Memory B cell (primary cell): ENCODE measurements around the gene MPZL2.
"Not testable (repeated sequence)": the region's sequence is repeated elsewhere in the genome, so short reads cannot be mapped to it uniquely, and the experiment has no call there.

Experiments
- ATAC-seq: fragments of 150-1000 bp; cut with Tn5 transposase; 2 replicates; pipeline ENCODE4 v1.10.0; 2021; ENCODE audit warnings: low read depth, mild to moderate bottlenecking, moderate library complexity
- DNase-seq, 2 donors: peaks; one replicate each; pipeline ENCODE4 v3.0.0; 2022; ENCODE audit warnings: low spot score in 2 of 2
- H3K27ac Mint-ChIP-seq: one replicate; pipeline ENCODE4 v1.8.0; 2022; ENCODE audit warnings: mild to moderate bottlenecking, moderate library complexity, mixed read lengths
- H3K27me3 Mint-ChIP-seq: one replicate; pipeline ENCODE4 v1.8.0; 2022; ENCODE audit warnings: mixed read lengths
- H3K36me3 Mint-ChIP-seq: one replicate; pipeline ENCODE4 v1.8.0; 2022; ENCODE audit warnings: mild to moderate bottlenecking, mixed read lengths
- H3K4me1 Mint-ChIP-seq: one replicate; pipeline ENCODE4 v1.8.0; 2022; ENCODE audit warnings: mixed read lengths
- H3K4me3 Mint-ChIP-seq: one replicate; pipeline ENCODE4 v1.8.0; 2022; ENCODE audit warnings: mild to moderate bottlenecking, moderate library complexity, mixed read lengths
- H3K9me3 Mint-ChIP-seq: one replicate; pipeline ENCODE4 v1.8.0; 2022; ENCODE audit warnings: mixed read lengths

Gene MPZL2

DNA sequence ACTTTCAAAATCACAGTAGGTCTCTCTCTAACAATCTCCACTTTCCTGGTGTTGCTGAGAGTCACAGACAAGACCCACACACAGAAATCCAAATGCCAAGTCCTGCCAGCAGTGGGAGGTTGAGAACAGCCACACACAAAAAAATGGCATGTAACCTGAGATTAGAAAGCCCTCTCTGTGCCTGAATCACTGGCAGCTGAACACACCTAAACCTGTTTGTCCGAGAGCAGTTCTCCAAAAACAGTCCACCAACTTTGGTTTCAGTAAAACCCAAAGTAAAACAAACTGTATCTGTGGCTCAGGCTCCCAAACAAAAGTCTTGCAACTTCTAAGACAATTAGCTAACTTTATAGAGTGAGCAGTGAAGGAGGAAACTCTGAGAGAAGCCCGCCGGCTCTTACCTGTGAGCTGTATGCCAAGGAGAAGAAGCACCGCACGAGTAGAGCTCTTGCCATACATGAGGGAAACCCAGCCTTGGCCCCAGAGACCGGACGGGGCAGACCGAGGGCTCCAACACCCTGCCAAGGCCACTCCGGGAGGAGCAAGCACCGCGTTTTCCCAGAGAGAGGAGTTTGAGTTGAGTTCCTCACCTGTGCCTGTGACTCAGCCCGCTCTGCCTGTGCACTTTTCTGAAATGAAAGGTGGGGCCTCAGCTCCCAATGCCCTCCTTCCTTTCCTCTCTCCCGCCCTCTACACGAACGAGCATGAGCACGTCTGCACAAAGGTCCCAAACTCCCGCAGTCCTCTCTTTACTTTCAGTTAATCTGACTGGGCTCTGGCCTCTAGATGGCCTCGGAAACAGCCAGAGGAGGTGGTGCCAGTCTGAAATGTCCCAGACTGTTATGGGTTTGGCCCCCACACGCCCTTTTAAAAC lies at the start of gene MPZL2:
Gene MPZL2 (minus strand): TSS at position 603 of the 874 bp plus-strand sequence. CDS start 144 bp downstream, at position 459.
- ATAC-seq (peak; percentile 32), DNase-seq (no peak)
- Mint-ChIP-seq H3K4me3 (peak within 1 kb of the TSS; percentile 66), H3K36me3 (no peaks in the 10 kb centered on the region), H3K27me3 (peaks cover 18% of the 10 kb centered on the region), H3K4me1 (peaks cover 8% of the 10 kb centered on the region), H3K27ac (no peak within 1 kb of the TSS), H3K9me3 (no peaks in the 10 kb centered on the region)

DNA sequence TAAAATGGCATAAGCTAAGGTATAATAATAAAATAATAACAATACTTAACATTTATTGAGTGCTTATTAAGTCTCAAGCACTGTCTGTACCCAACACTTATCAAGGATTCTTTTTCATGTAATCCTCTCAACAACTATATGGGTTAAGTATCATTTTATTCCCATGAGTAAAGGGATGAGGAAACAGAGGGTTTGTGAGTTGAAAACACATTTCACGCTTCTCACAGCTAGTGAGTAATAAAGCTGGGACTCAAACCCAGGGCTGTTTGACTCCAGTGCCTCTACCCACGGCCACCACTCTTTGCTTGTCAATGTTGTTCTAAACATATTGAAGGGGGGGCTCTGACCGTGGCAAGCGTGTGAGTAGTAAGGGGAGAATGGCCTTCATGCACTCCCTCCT lies 49.1 kb upstream of the MPZL2 start:
- Mint-ChIP-seq H3K9me3 (no peaks in the 10 kb centered on the region), H3K4me1 (peaks cover 36% of the 10 kb centered on the region), H3K27me3 (no peaks in the 10 kb centered on the region), H3K4me3 (no peak overlapping the region), H3K27ac (no peak overlapping the region), H3K36me3 (no peaks in the 10 kb centered on the region)
- no peak for DNase-seq
- no peak for ATAC-seq

DNA sequence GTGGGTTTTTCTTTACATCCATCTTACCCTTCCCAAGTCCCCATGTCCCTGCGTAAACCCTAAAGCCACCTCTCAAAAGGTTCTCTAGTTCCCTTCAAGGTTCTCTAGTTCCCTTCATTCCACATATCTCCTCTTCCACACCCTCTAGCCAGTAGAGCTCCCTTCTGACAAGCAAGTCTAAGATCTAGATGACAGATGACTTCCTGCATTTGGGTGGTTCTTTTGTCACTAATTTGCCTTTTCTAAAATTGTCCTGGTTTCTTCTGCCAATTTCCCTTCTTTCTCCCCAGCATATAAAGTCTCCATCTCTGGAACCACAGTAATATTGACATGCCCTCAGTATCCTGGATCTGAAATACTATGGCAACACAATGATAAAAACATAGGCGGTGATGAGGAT lies 48.2 kb upstream of the MPZL2 start:
- Mint-ChIP-seq H3K9me3 (no peaks in the 10 kb centered on the region), H3K4me1 (peaks cover 32% of the 10 kb centered on the region), H3K27me3 (no peaks in the 10 kb centered on the region), H3K36me3 (no peaks in the 10 kb centered on the region), H3K4me3 (no peak overlapping the region), H3K27ac (peak overlapping the region; percentile 12)
- ATAC-seq: no peak
- no peak for DNase-seq

DNA sequence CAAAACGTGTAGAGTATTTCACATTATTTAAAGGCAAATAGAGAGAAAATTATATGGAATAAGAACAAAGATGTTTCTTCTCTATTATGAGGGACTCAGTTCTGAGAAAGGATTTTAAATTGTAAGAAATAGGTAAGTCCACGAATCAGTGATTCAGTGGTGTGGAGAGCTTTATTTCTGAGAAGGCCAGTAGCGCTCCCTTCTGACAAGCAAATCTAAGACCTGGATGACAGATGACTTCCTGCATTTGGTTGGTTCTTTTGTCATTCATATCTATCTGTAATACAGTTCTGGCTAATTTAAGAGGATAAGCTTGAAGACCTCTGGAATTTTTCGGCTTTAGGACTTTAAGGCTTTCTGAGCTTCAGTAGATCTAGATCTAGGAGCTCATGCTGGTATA lies 47.4 kb upstream of the MPZL2 start:
- H3K27me3 Mint-ChIP-seq: no peaks in the 10 kb centered on the region
- DNase-seq: no peak
- no peaks in the 10 kb centered on the region for H3K9me3 Mint-ChIP-seq
- no peak overlapping the region for H3K27ac Mint-ChIP-seq
- no peak for ATAC-seq
- peaks cover 25% of the 10 kb centered on the region for H3K4me1 Mint-ChIP-seq
- no peak overlapping the region for H3K4me3 Mint-ChIP-seq
- no peaks in the 10 kb centered on the region for H3K36me3 Mint-ChIP-seq

DNA sequence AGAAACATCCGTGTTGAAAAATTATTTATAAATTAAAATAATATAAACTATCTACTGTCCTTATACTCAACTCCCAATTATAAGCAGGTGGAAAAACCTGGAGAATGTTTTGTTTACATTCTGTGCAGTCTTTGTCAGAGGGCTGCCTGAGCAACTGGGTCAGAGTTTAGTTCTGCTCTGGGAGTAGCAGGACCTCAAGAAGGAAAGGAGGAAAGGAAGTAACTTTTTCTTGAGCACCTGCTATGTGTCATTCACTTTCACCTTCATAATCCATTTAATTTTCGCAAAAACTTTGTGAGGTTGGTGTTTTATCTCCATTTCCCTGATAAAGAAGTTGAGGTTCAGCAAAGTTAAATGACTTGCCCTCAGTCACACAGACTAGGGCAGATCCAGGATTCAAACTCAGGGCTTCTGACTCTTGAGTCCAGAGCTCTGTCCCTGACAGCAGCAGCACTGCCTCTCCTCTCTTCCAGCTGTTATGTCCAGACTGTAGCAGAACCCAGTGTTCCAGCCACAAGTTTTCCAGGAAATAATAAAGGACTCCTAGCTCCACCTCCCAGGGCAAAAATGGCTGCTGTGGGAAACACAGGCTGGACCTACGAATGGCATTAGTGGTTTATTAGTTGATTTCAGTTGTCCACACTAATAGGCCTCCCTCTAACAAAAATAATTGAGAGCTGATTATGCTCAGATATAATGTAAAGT lies 46.8 kb upstream of the MPZL2 start:
- ATAC-seq (no peak), DNase-seq (no peak)
- Mint-ChIP-seq H3K27ac (no peak overlapping the region), H3K9me3 (no peaks in the 10 kb centered on the region), H3K4me1 (peaks cover 20% of the 10 kb centered on the region), H3K27me3 (no peaks in the 10 kb centered on the region), H3K36me3 (no peaks in the 10 kb centered on the region), H3K4me3 (no peak overlapping the region)

DNA sequence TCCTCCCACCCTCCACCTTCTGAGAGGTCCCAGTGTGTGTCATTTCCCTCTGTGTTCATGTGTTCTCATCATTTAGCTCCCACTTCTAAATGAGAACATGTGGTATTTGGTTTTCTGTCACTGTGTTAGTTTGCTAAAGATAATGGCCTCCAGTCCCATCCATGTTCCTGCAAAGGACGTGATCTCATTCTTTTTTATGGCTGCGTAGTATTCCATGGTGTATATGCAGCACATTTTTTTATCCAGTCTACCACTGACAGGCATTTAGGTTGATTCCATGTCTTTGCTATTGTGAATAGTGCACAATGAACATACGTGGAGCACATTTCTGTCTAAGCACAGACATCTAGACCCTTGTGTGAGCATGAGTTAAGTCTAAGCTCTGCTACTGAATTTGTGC lies 46.2 kb upstream of the MPZL2 start:
- Mint-ChIP-seq H3K4me1 (peaks cover 14% of the 10 kb centered on the region), H3K36me3 (no peaks in the 10 kb centered on the region), H3K4me3 (no peak overlapping the region), H3K9me3 (no peaks in the 10 kb centered on the region), H3K27me3 (no peaks in the 10 kb centered on the region), H3K27ac (no peak overlapping the region)
- DNase-seq (no peak), ATAC-seq (no peak)

DNA sequence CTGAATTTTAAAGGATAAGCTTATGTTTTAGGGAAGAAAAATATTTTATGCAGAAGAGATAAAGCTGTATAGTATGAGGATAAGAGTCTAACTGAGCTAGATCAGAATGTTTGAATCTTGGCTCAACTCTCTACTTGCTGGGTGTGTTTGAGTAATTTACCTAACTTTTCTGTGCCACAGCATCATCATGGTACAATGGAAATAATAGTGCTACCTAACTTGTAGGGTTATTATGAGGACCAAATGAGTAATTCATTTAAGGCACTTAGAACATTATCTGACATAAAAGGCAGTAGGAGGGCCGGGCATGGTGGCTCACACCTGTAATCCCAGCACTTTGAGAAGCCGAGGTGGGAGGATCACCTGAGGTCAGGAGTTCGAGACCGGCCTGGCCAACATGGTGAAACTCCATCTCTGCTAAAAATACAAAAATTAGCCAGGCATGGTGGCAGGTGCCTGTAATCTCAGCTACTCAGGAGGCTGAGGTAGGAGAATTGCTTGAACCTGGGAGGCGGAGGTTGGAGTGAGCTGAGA lies 45.0 kb upstream of the MPZL2 start:
- not testable (repeated sequence) for H3K36me3 Mint-ChIP-seq, DNase-seq, H3K4me3 Mint-ChIP-seq, ATAC-seq, H3K9me3 Mint-ChIP-seq, H3K27me3 Mint-ChIP-seq, H3K27ac Mint-ChIP-seq
- H3K4me1 Mint-ChIP-seq: peaks cover 17% of the 10 kb centered on the region

DNA sequence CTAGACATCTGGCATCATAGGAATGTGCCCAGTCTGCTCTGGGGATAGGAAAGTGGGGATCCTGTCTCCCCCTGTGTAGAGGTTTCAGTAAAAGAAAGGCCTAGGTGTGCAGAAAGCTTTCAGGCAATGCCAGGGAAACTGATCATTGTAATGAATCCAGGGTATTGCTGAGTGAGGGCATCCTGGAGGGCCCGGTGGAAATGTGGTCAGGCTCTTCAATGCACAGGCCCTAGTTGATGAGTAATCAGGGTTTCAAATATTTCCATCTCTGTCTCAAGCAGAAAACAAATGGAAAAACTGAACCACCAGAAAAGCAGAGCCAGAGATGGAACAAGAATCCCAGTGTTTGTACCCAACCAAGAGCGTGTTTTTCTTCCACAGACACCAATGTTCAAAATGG lies 42.5 kb upstream of the MPZL2 start:
- Mint-ChIP-seq H3K9me3 (no peaks in the 10 kb centered on the region), H3K36me3 (no peaks in the 10 kb centered on the region), H3K4me1 (peaks cover 5% of the 10 kb centered on the region), H3K27me3 (peaks cover 5% of the 10 kb centered on the region), H3K4me3 (no peak overlapping the region), H3K27ac (no peak overlapping the region)
- ATAC-seq (no peak), DNase-seq (no peak)

DNA sequence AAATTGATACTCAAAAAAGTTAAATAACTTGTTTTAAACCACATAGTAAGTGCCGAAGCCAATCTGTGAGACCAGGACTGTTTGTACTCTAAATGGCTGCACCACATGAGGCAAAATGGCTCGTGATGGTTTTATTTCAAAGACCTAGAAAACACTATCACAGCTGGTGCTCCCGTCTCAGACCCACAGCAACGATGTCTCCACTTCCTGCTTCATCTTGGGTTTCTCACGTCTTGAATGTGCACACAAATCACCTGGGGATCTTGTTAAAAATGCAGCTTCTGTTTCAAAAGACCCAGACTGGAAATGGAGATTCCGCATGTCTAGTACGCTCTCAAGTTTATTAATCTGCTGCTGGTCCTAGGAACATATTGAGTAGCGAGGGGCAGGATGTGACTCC lies 41.6 kb upstream of the MPZL2 start:
- no peaks in the 10 kb centered on the region for H3K36me3 Mint-ChIP-seq
- no peak overlapping the region for H3K27ac Mint-ChIP-seq
- H3K4me1 Mint-ChIP-seq: peaks cover 5% of the 10 kb centered on the region
- H3K27me3 Mint-ChIP-seq: peaks cover 5% of the 10 kb centered on the region
- DNase-seq (no peak), ATAC-seq (no peak)
- no peak overlapping the region for H3K4me3 Mint-ChIP-seq
- no peaks in the 10 kb centered on the region for H3K9me3 Mint-ChIP-seq

DNA sequence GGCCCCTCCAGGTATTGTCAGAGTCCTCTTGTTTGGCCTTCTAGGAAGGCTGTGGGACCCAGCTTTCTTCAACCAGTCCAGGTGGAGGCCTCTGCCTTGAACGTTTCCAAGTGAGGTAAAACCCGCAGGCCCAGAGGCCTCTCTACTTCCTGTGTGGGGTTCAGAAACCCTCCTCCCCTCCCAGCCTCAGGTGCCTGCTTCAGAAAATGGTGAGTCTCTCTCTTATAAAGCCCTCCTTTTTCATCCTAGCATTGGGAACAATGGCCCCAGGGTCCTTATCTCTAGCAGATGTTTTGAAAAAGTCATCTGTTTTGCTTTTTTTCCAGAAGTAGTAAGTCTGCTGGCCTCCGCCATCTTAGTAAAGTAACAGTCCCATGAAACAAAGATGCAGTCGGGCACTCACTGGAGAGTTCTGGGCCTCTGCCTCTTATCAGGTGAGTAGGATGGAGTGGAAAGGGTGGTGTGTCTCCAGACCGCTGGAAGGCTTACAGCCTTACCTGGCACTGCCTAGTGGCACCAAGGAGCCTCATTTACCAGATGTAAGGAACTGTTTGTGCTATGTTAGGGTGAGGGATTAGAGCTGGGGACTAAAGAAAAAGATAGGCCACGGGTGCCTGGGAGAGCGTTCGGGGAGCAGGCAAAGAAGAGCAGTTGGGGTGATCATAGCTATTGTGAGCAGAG lies 40.6 kb upstream of the MPZL2 start, which contains the start of gene CD3E:
Gene CD3E (plus strand): TSS at position 163 of the 681 bp plus-strand sequence. CDS start 223 bp downstream, at position 386.
- Mint-ChIP-seq H3K4me3 (no peak within 1 kb of the TSS), H3K27me3 (peaks cover 5% of the 10 kb centered on the region), H3K4me1 (peaks cover 5% of the 10 kb centered on the region), H3K9me3 (no peaks in the 10 kb centered on the region), H3K36me3 (no peaks in the 10 kb centered on the region), H3K27ac (no peak within 1 kb of the TSS)
- ATAC-seq (no peak), DNase-seq (no peak)

DNA sequence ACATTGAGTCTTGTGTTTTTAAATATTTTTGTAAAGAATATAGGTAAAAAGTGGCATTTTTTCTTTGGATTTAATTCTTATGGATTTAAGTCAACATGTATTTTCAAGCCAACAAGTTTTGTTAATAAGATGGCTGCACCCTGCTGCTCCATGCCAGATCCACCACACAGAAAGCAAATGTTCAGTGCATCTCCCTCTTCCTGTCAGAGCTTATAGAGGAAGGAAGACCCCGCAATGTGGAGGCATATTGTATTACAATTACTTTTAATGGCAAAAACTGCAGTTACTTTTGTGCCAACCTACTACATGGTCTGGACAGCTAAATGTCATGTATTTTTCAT lies 40.1 kb upstream of the MPZL2 start:
- Mint-ChIP-seq H3K4me1 (peaks cover 5% of the 10 kb centered on the region), H3K27me3 (peaks cover 5% of the 10 kb centered on the region), H3K4me3 (no peak overlapping the region), H3K9me3 (no peaks in the 10 kb centered on the region), H3K27ac (no peak overlapping the region), H3K36me3 (no peaks in the 10 kb centered on the region)
- ATAC-seq: no peak
- DNase-seq: no peak

DNA sequence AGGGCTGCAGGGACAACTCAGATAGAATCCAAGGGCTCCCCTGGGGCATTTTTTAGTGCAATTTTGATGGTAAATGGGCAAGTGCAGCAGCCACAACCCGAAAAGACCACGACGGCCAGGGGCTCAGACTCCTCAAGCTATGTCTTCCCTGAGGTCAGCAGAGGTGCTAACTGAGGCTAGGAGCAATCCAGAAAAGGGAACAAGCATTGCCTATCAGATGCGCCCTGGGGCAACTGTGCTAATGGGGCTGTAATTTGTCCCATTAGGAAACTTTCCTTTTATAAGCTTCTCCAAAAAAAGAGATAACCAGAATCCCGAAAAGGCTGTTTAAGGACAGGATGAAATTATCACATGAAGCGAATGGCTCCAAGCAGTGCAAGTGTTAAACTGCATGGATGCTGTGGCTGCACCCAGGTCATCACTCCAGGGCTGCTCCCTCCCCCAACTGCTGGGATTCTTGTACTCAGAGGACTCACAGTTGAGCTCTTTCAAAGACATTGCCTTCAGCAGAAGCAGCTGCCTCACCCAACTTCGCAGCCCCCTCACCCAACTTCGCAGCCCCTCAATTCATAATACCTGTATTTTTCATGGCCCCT lies 37.6 kb upstream of the MPZL2 start:
- Mint-ChIP-seq H3K36me3 (no peaks in the 10 kb centered on the region), H3K9me3 (no peaks in the 10 kb centered on the region), H3K27ac (no peak overlapping the region), H3K4me3 (no peak overlapping the region), H3K27me3 (peaks cover 5% of the 10 kb centered on the region), H3K4me1 (peaks cover 5% of the 10 kb centered on the region)
- DNase-seq (no peak), ATAC-seq (no peak)

DNA sequence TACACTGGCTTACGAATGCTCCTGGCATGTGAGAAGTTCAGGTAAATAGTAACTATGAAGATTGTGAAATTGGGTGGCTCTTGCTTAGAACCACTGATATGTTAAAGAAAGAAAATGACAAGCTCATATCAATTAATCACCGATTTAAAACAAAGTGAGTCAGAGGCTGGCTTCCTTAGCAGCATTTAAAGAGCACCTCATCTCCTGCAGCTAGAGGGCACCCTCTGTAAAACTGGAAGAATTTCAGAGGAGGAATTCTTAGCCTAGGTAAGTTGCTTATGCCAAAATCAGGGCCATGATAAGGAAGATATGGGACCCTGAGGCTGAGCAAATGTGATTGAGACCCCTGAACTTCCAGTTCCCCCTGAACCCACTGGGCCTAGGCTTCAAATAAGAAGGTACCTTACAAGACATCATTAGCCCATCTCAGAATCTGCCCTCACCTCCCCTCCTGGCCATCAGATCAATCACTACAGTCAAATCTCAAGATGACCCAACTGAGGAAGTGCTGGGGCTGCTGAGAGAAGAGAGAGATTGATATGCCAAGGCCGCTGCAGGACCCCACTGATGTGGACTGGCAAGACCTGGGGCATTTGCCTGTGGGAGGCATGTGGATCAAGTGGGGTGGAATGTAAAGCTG lies 31.8 kb upstream of the MPZL2 start:
- DNase-seq: no peak
- peaks cover 6% of the 10 kb centered on the region for H3K27me3 Mint-ChIP-seq
- ATAC-seq: peak; percentile 47
- H3K4me3 Mint-ChIP-seq: no peak overlapping the region
- peaks cover 2% of the 10 kb centered on the region for H3K4me1 Mint-ChIP-seq
- H3K9me3 Mint-ChIP-seq: no peaks in the 10 kb centered on the region
- no peak overlapping the region for H3K27ac Mint-ChIP-seq
- no peaks in the 10 kb centered on the region for H3K36me3 Mint-ChIP-seq
